ENCODE measurements around the gene BCO2. TPM values are rescaled to one million over a fixed set of nuclear protein-coding genes. Genes with fewer than 3 reads are reported as not detected.

BCO2 gene
- total and polyA plus RNA-seq, 4 donors = 0.70 to 190 (median 78.8) TPM

GRCh38 chr11:112219476-112220232 lies 44.3 kb downstream of the BCO2 start:
- 33% methylated on average over 7 of the region's 7 CpGs for WGBS
- no peaks in the 10 kb centered on the region for H3K27me3 ChIP-seq (ENCODE audit: control insufficient read depth in 4 of 4, insufficient read depth in 4 of 4, low read length in 3 of 4)
- peak; percentile 34 for DNase-seq (ENCODE audit: low spot score)
- H3K4me1 ChIP-seq (ENCODE audit: control insufficient read depth in 4 of 4, insufficient read depth in 4 of 4, low read length in 3 of 4) = peaks cover 18 to 81% (median 55%) of the 10 kb centered on the region in 4 donors
- TF ChIP-seq CTCF (IDR thresholded peaks at IDR 0.05; ENCODE audit: low read depth, low read length, missing input control) = peak; percentile 95
- TF ChIP-seq GABPA (IDR thresholded peaks at IDR 0.05 in 1 of 2, conservative IDR thresholded peaks at IDR 0.05 in 1 of 2) = no peak
- TF ChIP-seq RAD21 (IDR thresholded peaks at IDR 0.05) = peak; percentile 94
- peak in 1 of 2 donors; percentile 21 for TF ChIP-seq RXRA (IDR thresholded peaks at IDR 0.05)
- TF ChIP-seq HNF4A (conservative IDR thresholded peaks at IDR 0.05) = peak in 1 of 2 donors; percentile 4
- TF ChIP-seq FOXA1 (IDR thresholded peaks at IDR 0.05) = no peak
- H3K9me3 ChIP-seq (ENCODE audit: control insufficient read depth in 4 of 4, low read length in 3 of 4) = no peaks in the 10 kb centered on the region
- no peak overlapping the region for H3K4me3 ChIP-seq (ENCODE audit: low read depth in 1 of 3, low read length in 3 of 3)
- H3K36me3 ChIP-seq (ENCODE audit: control insufficient read depth in 4 of 4, insufficient read depth in 3 of 4, low read depth in 1 of 4, low read length in 3 of 4) = peaks cover 0 to 10% (median 4%) of the 10 kb centered on the region in 4 donors
- peak overlapping the region; percentile 85 to 88 for H3K27ac ChIP-seq (ENCODE audit: low read depth in 1 of 2, low read length in 2 of 2)
- peak overlapping the region; percentile 19 to 58 for H3K9ac ChIP-seq (ENCODE audit: low read depth in 1 of 2, low read length in 2 of 2)

- H3K36me3 ChIP-seq (ENCODE audit: control insufficient read depth in 4 of 4, insufficient read depth in 3 of 4, low read depth in 1 of 4, low read length in 3 of 4) = peaks cover 0 to 10% (median 4%) of the 10 kb centered on the region in 4 donors
- H3K4me1 ChIP-seq (ENCODE audit: control insufficient read depth in 4 of 4, insufficient read depth in 4 of 4, low read length in 3 of 4) = peaks cover 16 to 66% (median 44%) of the 10 kb centered on the region in 4 donors
- no peaks in the 10 kb centered on the region for H3K9me3 ChIP-seq (ENCODE audit: control insufficient read depth in 4 of 4, low read length in 3 of 4)
- H3K27ac ChIP-seq (ENCODE audit: low read depth in 1 of 2, low read length in 2 of 2) = peak overlapping the region; percentile 85 to 88
- H3K4me3 ChIP-seq (ENCODE audit: low read depth in 1 of 3, low read length in 3 of 3) = no peak overlapping the region
- H3K27me3 ChIP-seq (ENCODE audit: control insufficient read depth in 4 of 4, insufficient read depth in 4 of 4, low read length in 3 of 4) = no peaks in the 10 kb centered on the region
- TF ChIP-seq JUND (IDR thresholded peaks at IDR 0.05) = peak in 1 of 2 donors; percentile 17
- TF ChIP-seq FOXA2 (IDR thresholded peaks at IDR 0.05) = peak; percentile 15
- no peak for TF ChIP-seq MAX (IDR thresholded peaks at IDR 0.05)
- peak; percentile 12 for TF ChIP-seq SP1 (IDR thresholded peaks at IDR 0.05)
- no peak for TF ChIP-seq GABPA (IDR thresholded peaks at IDR 0.05 in 1 of 2, conservative IDR thresholded peaks at IDR 0.05 in 1 of 2)
- peak in 1 of 2 donors; percentile 33 for TF ChIP-seq RXRA (IDR thresholded peaks at IDR 0.05)
- 30% methylated on average over 3 of the region's 3 CpGs for WGBS
- DNase-seq (ENCODE audit: low spot score) = no peak
- H3K9ac ChIP-seq (ENCODE audit: low read depth in 1 of 2, low read length in 2 of 2) = no peak overlapping the region
These were observed 46.0 kb downstream of the BCO2 start for GRCh38 chr11:112221274-112221835.

- Histone ChIP-seq H3K27me3 (ENCODE audit: control insufficient read depth in 4 of 4, insufficient read depth in 4 of 4, low read length in 3 of 4) (no peaks in the 10 kb centered on the region), H3K4me1 (ENCODE audit: control insufficient read depth in 4 of 4, insufficient read depth in 4 of 4, low read length in 3 of 4) (peaks cover 18 to 62% (median 40%) of the 10 kb centered on the region in 4 donors), H3K9ac (ENCODE audit: low read depth in 1 of 2, low read length in 2 of 2) (peak overlapping the region in 1 of 2 donors; percentile 23), H3K9me3 (ENCODE audit: control insufficient read depth in 4 of 4, low read length in 3 of 4) (no peaks in the 10 kb centered on the region), H3K27ac (ENCODE audit: low read depth in 1 of 2, low read length in 2 of 2) (peak overlapping the region; percentile 85 to 88), H3K4me3 (ENCODE audit: low read depth in 1 of 3, low read length in 3 of 3) (no peak overlapping the region), H3K36me3 (ENCODE audit: control insufficient read depth in 4 of 4, insufficient read depth in 3 of 4, low read depth in 1 of 4, low read length in 3 of 4) (peaks cover 0 to 10% (median 4%) of the 10 kb centered on the region in 4 donors)
- DNase-seq (ENCODE audit: low spot score) = no peak
- WGBS = 76% methylated on average over 4 of the region's 4 CpGs
- TF ChIP-seq YY1 (IDR thresholded peaks at IDR 0.05) (no peak), EGR1 (IDR thresholded peaks at IDR 0.05; ENCODE audit: low read depth in 2 of 2) (no peak), MAX (IDR thresholded peaks at IDR 0.05) (no peak), HNF4G (IDR thresholded peaks at IDR 0.05) (no peak), NR2F2 (IDR thresholded peaks at IDR 0.05) (no peak), HNF4A (conservative IDR thresholded peaks at IDR 0.05) (no peak), FOXA1 (IDR thresholded peaks at IDR 0.05) (no peak), CTCF (IDR thresholded peaks at IDR 0.05; ENCODE audit: low read depth, low read length, missing input control) (no peak), ZBTB33 (IDR thresholded peaks at IDR 0.05) (no peak), ATF3 (IDR thresholded peaks at IDR 0.05) (no peak), SP1 (IDR thresholded peaks at IDR 0.05) (no peak), RXRA (IDR thresholded peaks at IDR 0.05) (no peak), FOXA2 (IDR thresholded peaks at IDR 0.05) (no peak)
These were observed 47.0 kb downstream of the BCO2 start for GRCh38 chr11:112222303-112222702.
